H1 (cell line): ENCODE results near the gene PTDSS2. TPM values are rescaled to one million over a fixed set of nuclear protein-coding genes. Genes with fewer than 3 reads are reported as not detected.

Source experiments
- FOSL1 ChIP-seq: IDR thresholded peaks from 2 replicates; pipeline ENCODE4 v1.6.1; 2011; ENCODE audit warnings: mild to moderate bottlenecking, low read depth, low read length, moderate library complexity; ENCODE audit not compliant: insufficient read depth
- polyA plus RNA-seq, 7 experiments: library from polyadenylated mRNA; depleted of rRNA in 3 of 7; stranded (reverse) in 5 of 7; unstranded in 2 of 7; fragments of >200 nt in 5 of 7; fragments of 200-250 nt in 2 of 7; gene quantifications; 1 replicate in 5 of 7; 2 replicates in 1 of 7; 4 replicates in 1 of 7; pipeline versions ENCODE4 v1.2.1 to v1.2.3, GENCODE V29; 2011 to 2013; ENCODE audit warnings: missing spikeins in 2 of 7, mixed read lengths in 2 of 7
- total RNA-seq: library from RNA; stranded (reverse); fragmentation: NEBNext Ultra II Directional; extraction: Animal tissue kit (Norgen Biotek cat#: 25700); gene quantifications from 2 replicates; pipeline ENCODE4 v1.2.1, GENCODE V29; 2021

PTDSS2 gene
- total and polyA plus RNA-seq, 2 of the 8 experiments (the other 6 are each of a cell fraction or from before 2014, with no cell fraction given) = 48.7 to 68.2 TPM

GRCh38 chr11:441043-441417 is 9.0 kb upstream of the PTDSS2 start (continued):
- no peak for TF ChIP-seq FOSL1
